Measurements from ENCODE around the gene PRDM2.

The PRDM2 gene

DNA sequence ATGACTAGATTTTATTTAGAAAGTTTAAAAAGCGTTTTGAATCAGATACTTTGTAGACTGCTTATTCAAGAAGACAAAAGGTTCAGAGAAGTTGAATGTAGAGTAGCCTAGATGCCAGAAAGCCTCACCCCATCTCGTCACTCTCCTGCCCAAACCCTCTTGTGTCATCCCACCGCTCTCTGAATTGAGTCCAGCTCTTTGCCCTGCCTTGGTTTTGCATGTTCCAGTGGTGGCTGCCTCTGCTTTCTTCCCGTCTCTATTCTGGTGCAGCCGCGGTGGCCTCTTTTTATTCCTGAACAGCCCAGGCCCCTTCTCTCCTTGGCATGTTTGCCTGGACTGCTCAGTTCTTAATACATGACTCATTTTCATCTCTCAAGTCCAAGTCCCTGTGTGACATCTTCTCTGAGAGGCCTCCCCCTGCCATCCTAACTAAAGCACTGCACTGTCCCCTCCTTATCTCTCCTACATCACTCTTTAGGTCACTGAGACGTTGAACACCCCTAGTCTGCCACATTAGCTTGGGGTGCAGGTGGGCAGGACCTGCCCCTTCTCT, 22.9 kb downstream of the PRDM2 start:
- Histone ChIP-seq H3K9me3 (replicated peaks; ENCODE audit: insufficient read depth, low read length) (no peaks in the 10 kb centered on the region), H3K4me2 (ENCODE audit: low read depth, low read length) (no peak overlapping the region), H3K36me3 (replicated peaks; ENCODE audit: insufficient read depth, low read length) (no peaks in the 10 kb centered on the region), H2AFZ (ENCODE audit: low read length) (no peak overlapping the region), H3K27ac (ENCODE audit: low read length) (no peak overlapping the region), H3K4me1 (ENCODE audit: low read length) (no peaks in the 10 kb centered on the region), H3K9ac (ENCODE audit: low read length) (no peak overlapping the region), H3K79me2 (ENCODE audit: low read length) (no peaks in the 10 kb centered on the region), H4K20me1 (ENCODE audit: insufficient read depth, low read length) (no peaks in the 10 kb centered on the region), H3F3A (ENCODE audit: insufficient read depth, low read length) (no peaks in the 10 kb centered on the region; the same call in 1 of the 2 replicates), H3K27me3 (replicated peaks; ENCODE audit: insufficient read depth, low read length) (no peaks in the 10 kb centered on the region), H3K4me3 (ENCODE audit: low read length) (no peak overlapping the region), H3K9me2 (replicated peaks; ENCODE audit: insufficient read depth, low read length) (no peaks in the 10 kb centered on the region)
- TF ChIP-seq, protein P1, sequence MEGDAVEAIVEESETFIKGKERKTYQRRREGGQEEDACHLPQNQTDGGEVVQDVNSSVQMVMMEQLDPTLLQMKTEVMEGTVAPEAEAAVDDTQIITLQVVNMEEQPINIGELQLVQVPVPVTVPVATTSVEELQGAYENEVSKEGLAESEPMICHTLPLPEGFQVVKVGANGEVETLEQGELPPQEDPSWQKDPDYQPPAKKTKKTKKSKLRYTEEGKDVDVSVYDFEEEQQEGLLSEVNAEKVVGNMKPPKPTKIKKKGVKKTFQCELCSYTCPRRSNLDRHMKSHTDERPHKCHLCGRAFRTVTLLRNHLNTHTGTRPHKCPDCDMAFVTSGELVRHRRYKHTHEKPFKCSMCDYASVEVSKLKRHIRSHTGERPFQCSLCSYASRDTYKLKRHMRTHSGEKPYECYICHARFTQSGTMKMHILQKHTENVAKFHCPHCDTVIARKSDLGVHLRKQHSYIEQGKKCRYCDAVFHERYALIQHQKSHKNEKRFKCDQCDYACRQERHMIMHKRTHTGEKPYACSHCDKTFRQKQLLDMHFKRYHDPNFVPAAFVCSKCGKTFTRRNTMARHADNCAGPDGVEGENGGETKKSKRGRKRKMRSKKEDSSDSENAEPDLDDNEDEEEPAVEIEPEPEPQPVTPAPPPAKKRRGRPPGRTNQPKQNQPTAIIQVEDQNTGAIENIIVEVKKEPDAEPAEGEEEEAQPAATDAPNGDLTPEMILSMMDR (IDR thresholded peaks at IDR 0.05; ENCODE audit: low read length), result no peak
- TF ChIP-seq EZH2 (optimal IDR thresholded peaks at IDR 0.05; ENCODE audit: low read depth, low read length) (no peak), EZH2phosphoT487 (IDR thresholded peaks at IDR 0.05; ENCODE audit: low read length) (no peak)
- no peak for DNase-seq

DNA sequence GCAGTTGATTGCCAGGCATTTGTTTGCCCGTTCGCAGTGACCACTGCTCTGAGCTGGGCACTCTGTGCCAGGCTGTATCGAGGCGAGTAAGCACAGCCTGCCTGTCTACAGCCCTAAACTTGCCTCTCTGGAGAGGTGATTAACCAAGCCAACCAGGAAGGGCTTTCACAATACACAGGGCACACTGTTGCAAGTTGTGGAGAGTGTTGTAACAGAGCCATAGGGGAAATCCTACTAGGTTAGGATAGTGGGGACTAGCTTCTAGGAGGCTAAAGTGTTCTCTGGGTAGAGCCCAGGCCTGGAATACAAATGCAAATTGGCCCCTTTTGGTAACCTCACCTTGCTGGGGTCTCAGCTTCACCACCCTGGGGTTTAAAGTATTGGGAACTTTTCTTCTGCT, 23.8 kb downstream of the PRDM2 start:
- Histone ChIP-seq H3K27ac (ENCODE audit: low read length) (no peak overlapping the region), H3K4me2 (ENCODE audit: low read depth, low read length) (no peak overlapping the region), H2AFZ (ENCODE audit: low read length) (no peak overlapping the region), H3K79me2 (ENCODE audit: low read length) (no peaks in the 10 kb centered on the region), H3K9ac (ENCODE audit: low read length) (no peak overlapping the region), H3K27me3 (replicated peaks; ENCODE audit: insufficient read depth, low read length) (no peaks in the 10 kb centered on the region), H3K36me3 (replicated peaks; ENCODE audit: insufficient read depth, low read length) (no peaks in the 10 kb centered on the region), H3K4me3 (ENCODE audit: low read length) (no peak overlapping the region), H4K20me1 (ENCODE audit: insufficient read depth, low read length) (no peaks in the 10 kb centered on the region), H3K4me1 (ENCODE audit: low read length) (no peaks in the 10 kb centered on the region), H3K9me2 (replicated peaks; ENCODE audit: insufficient read depth, low read length) (no peaks in the 10 kb centered on the region), H3K9me3 (replicated peaks; ENCODE audit: insufficient read depth, low read length) (no peaks in the 10 kb centered on the region), H3F3A (ENCODE audit: insufficient read depth, low read length) (no peaks in the 10 kb centered on the region; the same call in 1 of the 2 replicates)
- no peak for DNase-seq
- TF ChIP-seq, protein P1 (IDR thresholded peaks at IDR 0.05; ENCODE audit: low read length), result no peak
- TF ChIP-seq EZH2phosphoT487 (IDR thresholded peaks at IDR 0.05; ENCODE audit: low read length), result no peak
- TF ChIP-seq EZH2 (optimal IDR thresholded peaks at IDR 0.05; ENCODE audit: low read depth, low read length), result no peak

DNA sequence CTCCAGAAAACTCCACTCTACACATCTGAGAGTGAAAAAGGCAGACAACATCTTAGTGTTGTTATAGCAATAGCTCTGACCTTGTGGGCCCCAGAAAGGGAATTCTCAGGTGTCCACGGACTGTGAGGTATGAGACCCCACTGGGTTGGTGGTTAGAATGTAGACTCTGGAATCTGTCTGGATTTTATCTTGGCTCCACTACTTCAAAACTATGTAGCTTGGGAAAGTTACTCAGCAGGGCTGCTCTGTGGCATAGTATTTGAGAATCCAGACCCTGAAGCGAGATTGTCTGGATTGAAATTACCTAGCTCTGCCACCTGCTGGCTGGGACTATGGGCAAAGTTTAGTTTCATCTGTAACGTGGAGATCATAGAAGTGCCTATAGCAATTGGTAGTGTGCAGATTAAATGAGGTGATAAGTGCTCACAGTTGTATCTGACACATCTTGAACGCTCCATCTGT, 25.8 kb downstream of the PRDM2 start:
- no peaks in the 10 kb centered on the region for H3K36me3 ChIP-seq (replicated peaks; ENCODE audit: insufficient read depth, low read length)
- no peak overlapping the region for H3K4me2 ChIP-seq (ENCODE audit: low read depth, low read length)
- H2AFZ ChIP-seq (ENCODE audit: low read length), result no peak overlapping the region
- no peaks in the 10 kb centered on the region for H3K9me2 ChIP-seq (replicated peaks; ENCODE audit: insufficient read depth, low read length)
- H3K79me2 ChIP-seq (ENCODE audit: low read length), result no peaks in the 10 kb centered on the region
- no peak for TF ChIP-seq EZH2phosphoT487 (IDR thresholded peaks at IDR 0.05; ENCODE audit: low read length)
- TF ChIP-seq, protein P1 (IDR thresholded peaks at IDR 0.05; ENCODE audit: low read length), result peak; percentile 66
- TF ChIP-seq EZH2 (optimal IDR thresholded peaks at IDR 0.05; ENCODE audit: low read depth, low read length), result no peak
- no peaks in the 10 kb centered on the region for H4K20me1 ChIP-seq (ENCODE audit: insufficient read depth, low read length)
- H3K27me3 ChIP-seq (replicated peaks; ENCODE audit: insufficient read depth, low read length), result no peaks in the 10 kb centered on the region
- no peaks in the 10 kb centered on the region for H3K9me3 ChIP-seq (replicated peaks; ENCODE audit: insufficient read depth, low read length)
- no peak overlapping the region for H3K9ac ChIP-seq (ENCODE audit: low read length)
- H3K27ac ChIP-seq (ENCODE audit: low read length), result no peak overlapping the region
- peaks cover 10% of the 10 kb centered on the region for H3K4me1 ChIP-seq (ENCODE audit: low read length)
- no peak overlapping the region for H3K4me3 ChIP-seq (ENCODE audit: low read length)
- H3F3A ChIP-seq (ENCODE audit: insufficient read depth, low read length), result peaks cover 8% of the 10 kb centered on the region
- DNase-seq, result peak; percentile 62
